Chondrocyte (in vitro differentiated cells): Measurements from ENCODE around the gene ITIH3. TPM values are rescaled to one million over a fixed set of nuclear protein-coding genes. Genes with fewer than 3 reads are reported as not detected.

Experiments used
- DNase-seq: peaks from one replicate; pipeline ENCODE4 v3.0.0; 2021; ENCODE audit warnings: mixed read lengths, low spot score
- H3K27ac Mint-ChIP-seq: one replicate; pipeline ENCODE4 v1.8.0; 2021; ENCODE audit warnings: mild to moderate bottlenecking, moderate library complexity, mixed read lengths; ENCODE audit not compliant: unreplicated experiment
- H3K27me3 Mint-ChIP-seq: 2 replicates; pipeline ENCODE4 v1.8.0; 2021; ENCODE audit warnings: low read depth, mixed read lengths
- H3K36me3 Mint-ChIP-seq: 2 replicates; pipeline ENCODE4 v1.8.0; 2021; ENCODE audit warnings: low read depth, mixed read lengths
- H3K4me1 Mint-ChIP-seq: 2 replicates; pipeline ENCODE4 v1.8.0; 2021; ENCODE audit warnings: low read depth, mild to moderate bottlenecking, mixed read lengths
- H3K4me3 Mint-ChIP-seq: one replicate; pipeline ENCODE4 v1.8.0; 2021; ENCODE audit warnings: mild to moderate bottlenecking, moderate library complexity, mixed read lengths; ENCODE audit not compliant: unreplicated experiment
- H3K9me3 Mint-ChIP-seq: 2 replicates; pipeline ENCODE4 v1.8.0; 2021; ENCODE audit warnings: low read depth, mixed read lengths
- total RNA-seq: library from RNA; stranded (reverse); gene quantifications from 3 replicates; pipeline ENCODE4 v1.2.1, GENCODE V29; 2021
- TF ChIP-seq, protein P1 (sequence below): fragments of 200-600 bp; sonication (generic); IDR thresholded peaks from 2 replicates; pipeline ENCODE4 v1.5.0; 2021; ENCODE audit warnings: antibody characterized with exemption, mild to moderate bottlenecking, moderate library complexity

ITIH3 gene
- total RNA-seq, 1 donor from 2014 or later: 17.8 TPM

GRCh38 chr3:52782412-52783210 is 12.0 kb upstream of the ITIH3 start:
- DNase-seq: no peak
- Mint-ChIP-seq H3K27ac (no peak overlapping the region), H3K27me3 (peaks cover 25% of the 10 kb centered on the region), H3K4me3 (no peak overlapping the region), H3K36me3 (no peaks in the 10 kb centered on the region), H3K9me3 (no peaks in the 10 kb centered on the region), H3K4me1 (no peaks in the 10 kb centered on the region)
- TF ChIP-seq, protein P1, sequence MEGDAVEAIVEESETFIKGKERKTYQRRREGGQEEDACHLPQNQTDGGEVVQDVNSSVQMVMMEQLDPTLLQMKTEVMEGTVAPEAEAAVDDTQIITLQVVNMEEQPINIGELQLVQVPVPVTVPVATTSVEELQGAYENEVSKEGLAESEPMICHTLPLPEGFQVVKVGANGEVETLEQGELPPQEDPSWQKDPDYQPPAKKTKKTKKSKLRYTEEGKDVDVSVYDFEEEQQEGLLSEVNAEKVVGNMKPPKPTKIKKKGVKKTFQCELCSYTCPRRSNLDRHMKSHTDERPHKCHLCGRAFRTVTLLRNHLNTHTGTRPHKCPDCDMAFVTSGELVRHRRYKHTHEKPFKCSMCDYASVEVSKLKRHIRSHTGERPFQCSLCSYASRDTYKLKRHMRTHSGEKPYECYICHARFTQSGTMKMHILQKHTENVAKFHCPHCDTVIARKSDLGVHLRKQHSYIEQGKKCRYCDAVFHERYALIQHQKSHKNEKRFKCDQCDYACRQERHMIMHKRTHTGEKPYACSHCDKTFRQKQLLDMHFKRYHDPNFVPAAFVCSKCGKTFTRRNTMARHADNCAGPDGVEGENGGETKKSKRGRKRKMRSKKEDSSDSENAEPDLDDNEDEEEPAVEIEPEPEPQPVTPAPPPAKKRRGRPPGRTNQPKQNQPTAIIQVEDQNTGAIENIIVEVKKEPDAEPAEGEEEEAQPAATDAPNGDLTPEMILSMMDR: no peak

DNA sequence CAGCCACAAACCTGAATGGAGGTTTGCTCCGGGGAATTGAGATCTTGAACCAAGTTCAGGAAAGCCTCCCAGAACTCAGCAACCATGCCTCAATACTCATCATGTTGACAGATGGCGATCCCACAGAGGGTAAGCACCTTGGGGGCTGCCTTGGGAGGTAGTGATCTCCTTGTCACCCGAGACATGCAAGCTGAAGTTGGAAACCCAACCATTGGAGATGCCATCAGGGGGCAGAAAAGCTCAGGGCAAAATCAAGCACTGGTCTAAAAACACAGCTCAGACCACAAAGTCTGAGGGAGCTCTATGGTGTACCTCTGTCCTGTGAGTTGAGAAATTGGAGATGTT is 11.4 kb upstream of the ITIH3 start:
- H3K36me3 Mint-ChIP-seq: no peaks in the 10 kb centered on the region
- no peak for DNase-seq
- TF ChIP-seq, protein P1: peak; percentile 46
- H3K27ac Mint-ChIP-seq: no peak overlapping the region
- H3K4me1 Mint-ChIP-seq: no peaks in the 10 kb centered on the region
- H3K4me3 Mint-ChIP-seq: no peak overlapping the region
- no peaks in the 10 kb centered on the region for H3K9me3 Mint-ChIP-seq
- peaks cover 25% of the 10 kb centered on the region for H3K27me3 Mint-ChIP-seq

DNA sequence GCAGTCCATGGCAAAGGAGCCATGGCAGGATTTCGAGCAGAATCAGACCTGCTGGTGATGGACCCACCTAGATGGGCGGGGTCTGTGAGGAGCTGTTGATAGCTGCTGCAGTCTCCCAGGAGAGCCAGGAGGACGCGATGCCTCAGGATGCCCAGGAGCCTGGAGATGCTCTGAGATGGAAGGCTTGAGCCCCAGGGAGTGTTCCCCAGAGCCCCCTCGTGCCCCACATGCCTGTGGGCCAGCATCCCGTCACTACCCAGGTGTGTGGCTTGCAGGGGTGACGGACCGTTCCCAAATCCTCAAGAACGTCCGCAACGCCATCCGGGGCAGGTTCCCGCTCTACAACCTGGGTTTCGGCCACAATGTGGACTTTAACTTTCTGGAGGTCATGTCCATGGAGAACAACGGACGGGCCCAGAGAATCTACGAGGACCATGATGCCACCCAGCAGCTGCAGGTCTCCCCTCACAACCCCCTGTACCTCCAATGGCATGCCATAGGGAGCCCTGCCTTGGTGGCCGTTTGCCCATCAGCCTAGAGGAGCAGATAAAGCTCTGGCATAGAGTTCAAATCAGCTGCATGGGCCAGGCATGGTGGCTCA is 10.5 kb upstream of the ITIH3 start:
- Mint-ChIP-seq H3K4me3 (no peak overlapping the region), H3K27me3 (peaks cover 25% of the 10 kb centered on the region), H3K4me1 (no peaks in the 10 kb centered on the region), H3K9me3 (no peaks in the 10 kb centered on the region), H3K36me3 (no peaks in the 10 kb centered on the region), H3K27ac (no peak overlapping the region)
- DNase-seq: peak; percentile 78
- TF ChIP-seq, protein P1: no peak

DNA sequence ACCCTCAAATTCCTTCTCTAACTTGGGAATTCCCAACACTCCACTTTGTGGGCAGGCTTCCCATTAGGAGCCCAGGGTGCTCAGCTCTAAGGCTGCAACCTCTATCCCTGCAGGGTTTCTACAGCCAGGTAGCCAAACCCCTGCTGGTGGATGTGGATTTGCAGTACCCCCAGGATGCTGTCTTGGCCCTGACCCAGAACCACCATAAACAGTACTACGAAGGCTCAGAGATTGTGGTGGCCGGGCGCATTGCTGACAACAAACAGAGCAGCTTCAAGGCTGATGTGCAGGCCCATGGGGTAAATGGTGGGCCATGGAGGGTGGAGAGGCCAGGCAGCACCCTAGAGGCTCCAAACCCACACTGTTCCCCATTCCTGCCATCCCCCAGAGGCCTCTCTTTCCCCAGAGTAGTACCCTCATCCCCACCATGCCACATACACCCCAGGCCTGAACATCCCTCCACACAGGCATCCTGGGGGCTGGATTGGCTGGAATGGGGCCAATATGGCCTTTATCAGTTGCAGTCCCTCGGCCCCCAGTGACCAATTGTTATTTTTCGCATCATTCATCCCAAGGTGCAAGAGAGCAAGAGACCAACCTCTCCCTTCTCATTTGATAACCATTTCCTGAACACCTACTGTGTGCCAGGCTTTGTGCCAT is 9.5 kb upstream of the ITIH3 start:
- peak; percentile 43 for DNase-seq
- H3K36me3 Mint-ChIP-seq: no peaks in the 10 kb centered on the region

More for the DNA sequence above, 9.5 kb upstream of the ITIH3 start:
- Mint-ChIP-seq H3K4me3 (no peak overlapping the region), H3K9me3 (no peaks in the 10 kb centered on the region), H3K27me3 (peaks cover 25% of the 10 kb centered on the region), H3K4me1 (no peaks in the 10 kb centered on the region), H3K27ac (no peak overlapping the region)
- TF ChIP-seq, protein P1: no peak
